ENCODE measurements around the gene ITGB3. TPM values are rescaled to one million over a fixed set of nuclear protein-coding genes. Genes with fewer than 3 reads are reported as not detected.

The ITGB3 gene
- total and polyA plus RNA-seq, 2 of the 8 experiments (the other 6 are each of a cell fraction or from before 2014, with no cell fraction given) = 0.08 to 0.09 TPM

DNA sequence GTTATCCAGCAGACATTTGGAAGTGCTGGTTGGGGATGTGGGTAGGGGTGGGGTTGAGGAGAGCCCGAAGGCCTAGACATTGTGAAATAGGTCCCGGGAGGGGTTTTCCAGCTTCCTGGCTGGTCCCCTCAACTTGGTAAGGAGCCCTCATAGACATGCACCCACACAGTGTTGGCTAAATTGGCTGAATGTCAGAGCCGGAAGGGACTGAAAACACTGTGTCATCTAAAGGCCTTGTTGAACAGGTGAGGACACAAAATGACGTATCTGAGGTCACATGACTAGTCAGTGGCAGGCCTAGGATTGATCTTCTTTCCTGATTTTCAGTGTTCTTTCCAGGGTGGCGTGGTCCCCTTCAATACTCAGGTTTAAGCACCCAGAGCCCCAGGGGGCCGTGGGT lies 27.6 kb downstream of the ITGB3 start:
- no peak for FAIRE-seq
- no peak overlapping the region for H3K4ac ChIP-seq (replicated peaks; ENCODE audit: insufficient read length, low read depth, low read length)
- WGBS, 2 experiments (ENCODE audit: extremely low coverage in 1 of 2, insufficient coverage in 1 of 2, insufficient read length in 1 of 2, insufficient replicate concordance in 2 of 2, low coverage in 1 of 2, low lambda C conversion rate in 2 of 2, missing lambda C conversion rate in 1 of 2) = 87% methylated on average over 6 of the region's 6 CpGs; no CpG with 5 or more reads in 1 of the 2 experiments
- TF ChIP-seq HDAC6 (IDR thresholded peaks at IDR 0.05; ENCODE audit: low read depth, low read length) (no peak), CTCF (IDR thresholded peaks at IDR 0.05; ENCODE audit: control extremely low read depth in 1 of 3, insufficient read depth in 1 of 3, low read depth in 1 of 3, low read length in 3 of 3) (no peak), SIX5 (IDR thresholded peaks at IDR 0.05; ENCODE audit: low read depth, low read length) (no peak), ZNF274 (IDR thresholded peaks at IDR 0.05; ENCODE audit: borderline replicate concordance, extremely low read depth, low read length) (no peak), FOSL1 (IDR thresholded peaks at IDR 0.05; ENCODE audit: insufficient read depth, low read depth, low read length) (no peak), TAF7 (optimal IDR thresholded peaks at IDR 0.05; ENCODE audit: borderline replicate concordance, low read depth, low read length) (no peak), RAD21 (IDR thresholded peaks at IDR 0.05 in 1 of 2, conservative IDR thresholded peaks at IDR 0.05 in 1 of 2; ENCODE audit: low read depth in 2 of 2, low read length in 2 of 2) (no peak), BCL11A (IDR thresholded peaks at IDR 0.05; ENCODE audit: low read depth in 2 of 2, low read length in 2 of 2) (no peak), KDM4A (IDR thresholded peaks at IDR 0.05; ENCODE audit: low read depth, low read length, severe bottlenecking) (no peak), JUND (IDR thresholded peaks at IDR 0.05; ENCODE audit: low read length) (no peak), POU5F1 (IDR thresholded peaks at IDR 0.05; ENCODE audit: low read depth, low read length) (no peak), SRF (IDR thresholded peaks at IDR 0.05; ENCODE audit: low read depth, low read length) (no peak)

More for the DNA sequence above, 27.6 kb downstream of the ITGB3 start:
- ChIA-PET POLR2A (ENCODE audit: partially characterized antibody) (no interaction called here), CTCF (ENCODE audit: partially characterized antibody) (no interaction called here)
- Histone ChIP-seq H2BK20ac (ENCODE audit: low read length) (no peak overlapping the region), H3K9ac (replicated peaks in 1 of 4; ENCODE audit: extremely low read depth in 1 of 4, low read depth in 3 of 4, low read length in 3 of 4) (no peak overlapping the region), H3K9me3 (ENCODE audit: insufficient read depth in 2 of 2, low read depth in 1 of 2, low read length in 1 of 2) (no peaks in the 10 kb centered on the region), H3K79me1 (ENCODE audit: low read depth, low read length) (no peaks in the 10 kb centered on the region), H3K56ac (replicated peaks; ENCODE audit: insufficient read length, low read depth, low read length) (no peak overlapping the region), H3K14ac (ENCODE audit: insufficient read length) (no peak overlapping the region), H4K91ac (replicated peaks; ENCODE audit: insufficient read length, low read length) (no peak overlapping the region), H2AK5ac (ENCODE audit: low read depth, low read length) (no peak overlapping the region), H2AFZ (ENCODE audit: low read length) (no peak overlapping the region), H3K4me3 (ENCODE audit: extremely low read depth in 1 of 4, insufficient read depth in 2 of 4, low read depth in 3 of 4, low read length in 4 of 4) (no peak overlapping the region), H4K20me1 (replicated peaks in 1 of 2; ENCODE audit: control insufficient read depth in 1 of 2, insufficient read depth in 2 of 2, low read length in 2 of 2) (no peaks in the 10 kb centered on the region), H2BK12ac (ENCODE audit: low read depth, low read length) (no peak overlapping the region), H4K8ac (ENCODE audit: extremely low read depth, insufficient read depth, low read length) (no peak overlapping the region), H3K36me3 (ENCODE audit: control insufficient read depth in 2 of 4, insufficient read depth in 4 of 4, low read length in 3 of 4) (no peaks in the 10 kb centered on the region), H3K4me2 (ENCODE audit: insufficient read depth in 1 of 2, low read depth in 2 of 2, low read length in 2 of 2) (no peak overlapping the region), H2BK120ac (replicated peaks; ENCODE audit: low read depth, low read length) (no peak overlapping the region), H4K5ac (ENCODE audit: insufficient read length, low read depth, low read length) (no peak overlapping the region), H3K27me3 (replicated peaks in 1 of 4; ENCODE audit: control insufficient read depth in 3 of 4, extremely low read depth in 1 of 4, insufficient read depth in 3 of 4, low read length in 3 of 4) (no peaks in the 10 kb centered on the region), H2BK5ac (ENCODE audit: low read depth, low read length) (no peak overlapping the region), H3K18ac (ENCODE audit: extremely low read depth, low read length) (no peak overlapping the region), H2BK15ac (ENCODE audit: low read length) (no peak overlapping the region), H3K23ac (ENCODE audit: insufficient read length) (no peak overlapping the region), H3K79me2 (ENCODE audit: control insufficient read depth in 1 of 2, insufficient read depth in 2 of 2, low read length in 2 of 2) (no peaks in the 10 kb centered on the region), H3K27ac (ENCODE audit: low read depth, low read length) (no peak overlapping the region), H3K23me2 (ENCODE audit: low read depth, low read length) (no peaks in the 10 kb centered on the region), H3K4me1 (replicated peaks in 1 of 4; ENCODE audit: control insufficient read depth in 3 of 4, insufficient read depth in 4 of 4, low read length in 3 of 4) (peaks cover 1 to 5% (median 4%) of the 10 kb centered on the region in 4 experiments)
- no peak for DNase-seq (ENCODE audit: low read depth in 1 of 2, low spot score in 2 of 2)
